Measurements from ENCODE around the gene GALNT10. TPM values are rescaled to one million over a fixed set of nuclear protein-coding genes. Genes with fewer than 3 reads are reported as not detected.

Gene GALNT10
- total and polyA plus RNA-seq, 2 experiments from 2014 or later = 43.0 to 45.9 TPM

GRCh38 chr5:154334406-154335064 lies 144.0 kb downstream of the GALNT10 start:
- no peak overlapping the region for H2AFZ ChIP-seq
- H3K9me3 ChIP-seq (ENCODE audit: low read depth) = no peaks in the 10 kb centered on the region
- no peaks in the 10 kb centered on the region for H3K36me3 ChIP-seq (replicated peaks; ENCODE audit: insufficient read depth, low read depth)
- no peaks in the 10 kb centered on the region for H3K27me3 ChIP-seq
- TF ChIP-seq EZH2 (IDR thresholded peaks at IDR 0.05; ENCODE audit: borderline replicate concordance) (no peak), EZH2phosphoT487 (IDR thresholded peaks at IDR 0.05; ENCODE audit: low read depth, severe bottlenecking, unreplicated experiment) (no peak)
- TF ChIP-seq, protein P1, sequence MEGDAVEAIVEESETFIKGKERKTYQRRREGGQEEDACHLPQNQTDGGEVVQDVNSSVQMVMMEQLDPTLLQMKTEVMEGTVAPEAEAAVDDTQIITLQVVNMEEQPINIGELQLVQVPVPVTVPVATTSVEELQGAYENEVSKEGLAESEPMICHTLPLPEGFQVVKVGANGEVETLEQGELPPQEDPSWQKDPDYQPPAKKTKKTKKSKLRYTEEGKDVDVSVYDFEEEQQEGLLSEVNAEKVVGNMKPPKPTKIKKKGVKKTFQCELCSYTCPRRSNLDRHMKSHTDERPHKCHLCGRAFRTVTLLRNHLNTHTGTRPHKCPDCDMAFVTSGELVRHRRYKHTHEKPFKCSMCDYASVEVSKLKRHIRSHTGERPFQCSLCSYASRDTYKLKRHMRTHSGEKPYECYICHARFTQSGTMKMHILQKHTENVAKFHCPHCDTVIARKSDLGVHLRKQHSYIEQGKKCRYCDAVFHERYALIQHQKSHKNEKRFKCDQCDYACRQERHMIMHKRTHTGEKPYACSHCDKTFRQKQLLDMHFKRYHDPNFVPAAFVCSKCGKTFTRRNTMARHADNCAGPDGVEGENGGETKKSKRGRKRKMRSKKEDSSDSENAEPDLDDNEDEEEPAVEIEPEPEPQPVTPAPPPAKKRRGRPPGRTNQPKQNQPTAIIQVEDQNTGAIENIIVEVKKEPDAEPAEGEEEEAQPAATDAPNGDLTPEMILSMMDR (IDR thresholded peaks at IDR 0.05; ENCODE audit: poor library complexity) = no peak
- DNase-seq (ENCODE audit: low spot score) = no peak
- no peaks in the 10 kb centered on the region for H4K20me1 ChIP-seq (ENCODE audit: insufficient read depth, poor library complexity, severe bottlenecking)
- no peaks in the 10 kb centered on the region for H3K9me2 ChIP-seq (replicated peaks; ENCODE audit: insufficient read depth)
- no peak overlapping the region for H3K27ac ChIP-seq
- H3K4me2 ChIP-seq = no peak overlapping the region
- H3K4me1 ChIP-seq (ENCODE audit: insufficient read depth) = no peaks in the 10 kb centered on the region
- no peaks in the 10 kb centered on the region for H3K79me2 ChIP-seq
- H3K4me3 ChIP-seq = no peak overlapping the region
- WGBS (ENCODE audit: low lambda C conversion rate, missing lambda C conversion rate) = 70% methylated on average over 6 of the region's 6 CpGs

DNA sequence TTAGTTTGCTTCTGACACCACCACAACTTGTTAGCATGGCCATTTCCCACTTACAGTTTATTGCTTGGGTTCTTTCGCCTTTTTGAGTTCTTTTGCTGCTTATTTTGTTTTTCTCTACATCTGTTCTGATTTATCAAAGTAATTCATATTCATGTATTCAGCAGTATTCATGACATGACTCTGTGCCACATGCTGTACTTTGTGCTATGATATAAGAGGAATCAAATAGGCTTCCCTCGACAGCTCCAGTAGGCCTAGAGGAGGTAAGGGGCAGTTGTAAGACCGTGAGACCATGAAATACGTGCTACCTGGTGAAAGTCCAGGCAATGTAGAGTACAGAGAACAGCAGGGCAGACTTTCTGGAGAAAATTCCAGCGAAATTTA lies 144.5 kb downstream of the GALNT10 start:
- WGBS (ENCODE audit: low lambda C conversion rate, missing lambda C conversion rate) = 91% methylated on average over 5 of the region's 5 CpGs
- H3K27ac ChIP-seq = no peak overlapping the region
- no peak overlapping the region for H3K4me2 ChIP-seq
- no peaks in the 10 kb centered on the region for H4K20me1 ChIP-seq (ENCODE audit: insufficient read depth, poor library complexity, severe bottlenecking)
- no peak for DNase-seq (ENCODE audit: low spot score)
- H3K4me3 ChIP-seq = no peak overlapping the region
- no peaks in the 10 kb centered on the region for H3K27me3 ChIP-seq
- H3K36me3 ChIP-seq (replicated peaks; ENCODE audit: insufficient read depth, low read depth) = no peaks in the 10 kb centered on the region
- no peaks in the 10 kb centered on the region for H3K4me1 ChIP-seq (ENCODE audit: insufficient read depth)
- H3K9me2 ChIP-seq (replicated peaks; ENCODE audit: insufficient read depth) = no peaks in the 10 kb centered on the region
- H3K9me3 ChIP-seq (ENCODE audit: low read depth) = no peaks in the 10 kb centered on the region
- TF ChIP-seq EZH2phosphoT487 (IDR thresholded peaks at IDR 0.05; ENCODE audit: low read depth, severe bottlenecking, unreplicated experiment) (no peak), EZH2 (IDR thresholded peaks at IDR 0.05; ENCODE audit: borderline replicate concordance) (no peak)
- TF ChIP-seq, protein P1 (IDR thresholded peaks at IDR 0.05; ENCODE audit: poor library complexity) = no peak
- no peak overlapping the region for H2AFZ ChIP-seq
- no peaks in the 10 kb centered on the region for H3K79me2 ChIP-seq

- TF ChIP-seq, protein P1 (IDR thresholded peaks at IDR 0.05; ENCODE audit: poor library complexity) = no peak
- TF ChIP-seq EZH2phosphoT487 (IDR thresholded peaks at IDR 0.05; ENCODE audit: low read depth, severe bottlenecking, unreplicated experiment) (no peak), EZH2 (IDR thresholded peaks at IDR 0.05; ENCODE audit: borderline replicate concordance) (no peak)
- Histone ChIP-seq H3K9me2 (replicated peaks; ENCODE audit: insufficient read depth) (no peaks in the 10 kb centered on the region), H3K4me2 (no peak overlapping the region), H3K27me3 (no peaks in the 10 kb centered on the region), H3K4me1 (ENCODE audit: insufficient read depth) (no peaks in the 10 kb centered on the region), H3K9me3 (ENCODE audit: low read depth) (no peaks in the 10 kb centered on the region), H3K36me3 (replicated peaks; ENCODE audit: insufficient read depth, low read depth) (no peaks in the 10 kb centered on the region), H3K27ac (no peak overlapping the region), H3K4me3 (no peak overlapping the region), H4K20me1 (ENCODE audit: insufficient read depth, poor library complexity, severe bottlenecking) (no peaks in the 10 kb centered on the region), H3K79me2 (no peaks in the 10 kb centered on the region), H2AFZ (no peak overlapping the region)
- no peak for DNase-seq (ENCODE audit: low spot score)
- 93% methylated on average over 6 of the region's 6 CpGs for WGBS (ENCODE audit: low lambda C conversion rate, missing lambda C conversion rate)
These were observed 151.1 kb downstream of the GALNT10 start for GRCh38 chr5:154341620-154342019.
